NCI-H128 (cell line): Measurements from ENCODE around the gene SPSB1.

Experiments used
- DNase-seq: peaks from one replicate; lab custom pipeline; 2025; ENCODE audit not compliant: unreplicated experiment; lab: John Stamatoyannopoulos, UW

SPSB1 gene

DNA sequence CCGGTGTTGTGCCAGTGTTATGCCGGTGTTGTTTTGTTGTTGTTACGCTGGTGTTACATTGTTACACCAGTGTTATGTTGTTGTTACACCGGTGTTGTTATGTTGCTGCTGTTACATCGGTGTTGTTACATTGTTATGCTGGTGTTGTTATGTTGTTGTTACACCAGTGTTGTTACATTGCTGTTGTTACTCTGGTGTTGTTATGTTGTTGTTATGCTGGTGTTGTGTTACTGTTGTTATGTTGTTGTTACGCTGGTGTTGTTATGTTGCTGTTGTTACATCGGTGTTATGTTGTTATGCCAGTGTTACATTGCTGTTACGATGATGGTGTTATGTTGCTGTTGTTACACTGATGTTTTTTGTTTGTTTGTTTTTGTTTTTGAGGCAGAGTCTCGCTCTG is 34.1 kb upstream of the SPSB1 start:
- no peak for DNase-seq

DNA sequence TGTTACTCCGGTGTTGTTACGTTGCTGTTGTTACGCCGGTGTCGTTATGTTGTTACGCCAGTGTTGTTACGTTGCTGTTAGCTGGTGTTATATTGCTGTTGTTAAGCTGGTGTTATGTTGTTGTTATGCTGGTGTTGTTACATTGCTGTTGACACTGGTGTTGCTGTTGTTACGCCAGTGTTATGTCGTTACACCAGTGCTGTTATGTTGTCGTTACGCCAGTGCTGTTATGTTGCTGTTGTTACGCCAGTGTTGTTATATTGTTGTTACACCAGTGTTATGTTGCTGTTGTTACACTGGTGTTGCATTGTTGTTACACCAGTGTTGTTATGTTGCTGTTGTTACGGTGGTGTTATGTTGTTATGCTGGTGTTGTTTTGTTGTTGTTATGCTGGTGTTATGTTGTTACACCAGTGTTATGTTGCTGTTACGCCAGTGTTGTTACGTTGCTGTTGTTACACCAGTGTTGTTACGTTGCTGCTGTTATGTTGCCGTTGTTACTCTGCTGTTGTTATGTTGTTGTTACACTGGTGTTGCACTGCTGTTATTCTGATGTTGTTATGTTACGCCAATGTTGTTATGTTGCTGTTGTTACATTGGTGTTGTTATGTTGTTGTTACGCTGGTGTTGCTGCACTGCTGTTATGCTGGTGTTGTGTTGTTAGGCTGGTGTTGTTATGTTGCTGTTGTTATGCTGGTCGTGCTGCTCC is 32.5 kb upstream of the SPSB1 start:
- DNase-seq = no peak

DNA sequence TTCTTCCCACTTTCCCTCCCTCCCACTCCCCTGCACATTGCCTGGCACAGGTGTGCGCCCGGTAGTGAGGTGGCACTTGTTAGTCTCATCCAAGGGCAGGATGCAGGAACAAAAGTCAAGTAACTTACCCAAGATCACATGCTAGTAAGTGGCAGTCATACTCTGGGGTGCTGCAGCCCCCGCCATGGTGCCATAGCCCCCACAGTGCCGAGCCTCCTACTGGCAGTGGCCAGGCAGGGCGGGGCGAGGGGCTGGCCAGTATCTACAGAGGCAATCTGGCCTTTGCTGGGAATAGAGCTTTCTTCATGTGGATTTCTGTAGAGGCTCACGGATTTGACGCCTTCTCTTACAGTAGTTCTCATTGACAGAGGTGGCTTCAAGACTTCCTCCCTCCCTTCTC is 31.2 kb upstream of the SPSB1 start:
- no peak for DNase-seq

DNA sequence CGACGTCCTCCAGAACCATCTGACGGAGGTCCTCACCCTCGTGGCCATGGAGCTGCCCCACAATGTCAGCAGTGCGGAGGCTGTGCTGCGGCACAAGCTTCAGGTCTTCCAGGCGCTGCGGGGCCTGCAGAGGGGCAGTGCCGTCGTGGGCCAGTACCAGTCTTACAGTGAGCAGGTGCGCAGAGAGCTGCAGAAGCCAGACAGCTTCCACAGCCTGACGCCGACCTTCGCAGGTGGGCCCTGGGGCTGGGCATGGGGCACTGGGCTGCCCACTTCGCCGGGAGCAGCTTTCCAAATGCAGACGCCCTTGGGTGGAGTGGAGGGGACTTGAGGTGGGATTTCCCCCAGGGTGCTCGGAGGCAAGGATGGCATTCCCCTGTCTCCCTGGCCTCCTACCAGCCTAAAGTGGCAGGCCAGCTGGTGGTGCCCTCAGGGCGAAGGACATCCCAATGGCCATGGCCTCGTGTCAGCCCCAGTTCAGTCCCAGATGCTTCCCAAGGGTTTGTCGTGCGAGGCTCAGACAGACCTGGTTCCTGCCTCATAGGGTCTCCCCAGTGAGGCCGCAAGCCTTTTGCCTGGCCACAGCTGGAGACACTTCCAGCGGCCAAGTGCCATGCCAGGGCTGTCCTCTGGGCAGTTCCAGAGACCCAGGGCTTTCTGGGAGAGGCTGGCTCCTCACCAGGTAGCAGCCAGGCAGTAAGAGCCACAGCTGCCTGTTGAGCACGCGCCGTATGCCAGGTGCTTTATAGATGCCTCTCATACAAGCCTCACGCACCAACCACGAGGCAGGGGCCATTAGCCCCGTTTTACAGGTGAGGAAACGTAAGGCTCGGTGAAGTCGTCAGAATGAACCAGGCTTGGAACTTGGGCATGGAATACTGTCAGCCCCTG is 30.4 kb upstream of the SPSB1 start:
- DNase-seq = no peak

DNA sequence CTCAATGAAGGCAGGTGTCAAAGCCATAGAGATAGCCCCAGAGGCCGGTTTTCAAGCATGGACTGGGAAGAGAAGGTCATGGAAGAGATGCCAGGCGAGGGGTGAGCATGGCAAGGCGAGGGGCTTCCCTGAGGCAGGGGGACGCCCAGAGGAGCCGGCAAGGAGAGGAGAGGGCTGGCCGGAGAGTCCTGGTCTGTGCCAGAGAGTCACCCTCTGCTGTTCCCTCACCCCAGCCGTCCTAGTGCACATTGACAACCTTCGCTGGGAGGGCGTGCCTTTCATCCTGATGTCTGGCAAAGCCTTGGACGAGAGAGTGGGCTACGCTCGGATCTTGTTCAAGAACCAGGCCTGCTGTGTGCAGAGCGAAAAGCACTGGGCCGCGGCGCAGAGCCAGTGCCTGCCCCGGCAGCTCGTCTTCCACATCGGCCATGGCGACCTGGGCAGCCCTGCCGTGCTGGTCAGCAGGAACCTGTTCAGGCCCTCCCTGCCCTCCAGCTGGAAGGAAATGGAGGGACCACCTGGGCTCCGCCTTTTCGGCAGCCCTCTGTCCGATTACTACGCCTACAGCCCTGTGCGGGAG is 29.3 kb upstream of the SPSB1 start:
- DNase-seq = no peak

DNA sequence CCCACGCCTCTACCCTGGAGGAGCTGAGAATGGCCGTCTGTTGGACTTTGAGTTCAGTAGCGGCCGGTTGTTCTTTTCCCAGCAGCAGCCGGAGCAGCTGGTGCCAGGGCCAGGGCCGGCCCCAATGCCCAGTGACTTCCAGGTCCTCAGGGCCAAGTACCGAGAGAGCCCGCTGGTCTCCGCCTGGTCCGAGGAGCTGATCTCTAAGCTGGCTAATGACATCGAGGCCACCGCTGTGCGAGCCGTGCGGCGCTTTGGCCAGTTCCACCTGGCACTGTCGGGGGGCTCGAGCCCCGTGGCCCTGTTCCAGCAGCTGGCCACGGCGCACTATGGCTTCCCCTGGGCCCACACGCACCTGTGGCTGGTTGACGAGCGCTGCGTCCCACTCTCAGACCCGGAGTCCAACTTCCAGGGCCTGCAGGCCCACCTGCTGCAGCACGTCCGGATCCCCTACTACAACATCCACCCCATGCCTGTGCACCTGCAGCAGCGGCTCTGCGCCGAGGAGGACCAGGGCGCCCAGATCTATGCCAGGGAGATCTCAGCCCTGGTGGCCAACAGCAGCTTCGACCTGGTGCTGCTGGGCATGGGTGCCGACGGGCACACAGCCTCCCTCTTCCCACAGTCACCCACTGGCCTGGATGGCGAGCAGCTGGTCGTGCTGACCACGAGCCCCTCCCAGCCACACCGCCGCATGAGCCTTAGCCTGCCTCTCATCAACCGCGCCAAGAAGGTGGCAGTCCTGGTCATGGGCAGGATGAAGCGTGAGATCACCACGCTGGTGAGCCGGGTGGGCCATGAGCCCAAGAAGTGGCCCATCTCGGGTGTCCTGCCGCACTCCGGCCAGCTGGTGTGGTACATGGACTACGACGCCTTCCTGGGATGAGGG is 28.5 kb upstream of the SPSB1 start:
- no peak for DNase-seq

DNA sequence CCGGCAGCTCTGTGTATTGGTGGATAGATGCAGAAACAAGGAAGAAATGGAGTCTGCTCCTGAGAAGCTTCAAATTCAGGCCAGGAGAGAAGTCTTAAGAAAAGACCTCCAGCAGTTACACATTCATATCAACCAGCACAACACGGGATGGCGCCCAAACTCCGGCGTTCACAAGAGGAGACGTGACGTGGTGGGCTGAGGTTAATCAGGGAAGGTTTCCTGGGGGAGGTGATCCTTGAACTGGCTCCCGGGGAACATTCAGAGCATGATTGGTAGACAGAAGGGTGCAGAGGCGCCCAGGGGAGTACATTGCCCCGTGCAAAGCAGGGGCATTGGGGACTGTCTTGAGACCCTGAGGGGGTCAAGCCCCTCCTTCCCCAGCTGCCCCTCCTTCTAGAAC is 27.7 kb upstream of the SPSB1 start:
- no peak for DNase-seq

DNA sequence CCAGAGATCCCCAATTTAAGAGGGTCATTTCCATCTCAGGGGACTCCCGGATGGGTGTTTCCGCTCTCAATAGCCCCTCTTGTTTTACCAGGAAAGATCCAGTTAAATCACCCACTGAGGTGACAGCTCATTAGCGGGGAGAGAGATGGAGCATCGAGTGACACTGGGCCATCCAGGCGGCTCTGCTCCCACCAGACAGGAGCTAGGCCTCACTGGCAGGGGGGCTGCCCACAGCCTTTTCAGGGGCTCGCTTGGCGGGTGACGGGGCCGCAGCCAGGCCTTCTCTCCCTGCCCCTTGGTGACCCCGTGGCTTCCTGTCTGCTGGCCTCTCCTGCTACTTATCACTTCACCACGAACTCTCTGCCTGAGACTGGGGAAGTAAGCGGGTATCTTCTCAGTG is 26.7 kb upstream of the SPSB1 start:
- no peak for DNase-seq

DNA sequence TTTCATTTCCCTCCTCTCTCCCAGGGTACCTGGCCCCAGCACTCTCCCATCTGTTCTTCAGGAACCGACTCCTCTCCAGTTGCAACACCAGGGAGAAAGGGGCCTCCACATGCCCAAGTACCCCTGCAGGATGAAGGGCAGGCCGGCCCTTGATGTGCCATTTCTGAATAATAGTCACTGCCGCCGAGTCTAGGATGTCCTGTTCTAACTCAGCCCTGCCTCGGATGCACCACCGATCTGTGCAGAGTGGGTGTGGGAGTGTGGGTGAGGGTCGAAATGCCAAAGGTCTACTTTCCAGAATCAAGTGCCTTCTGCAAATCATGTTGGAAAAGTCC is 25.4 kb upstream of the SPSB1 start:
- DNase-seq = no peak

DNA sequence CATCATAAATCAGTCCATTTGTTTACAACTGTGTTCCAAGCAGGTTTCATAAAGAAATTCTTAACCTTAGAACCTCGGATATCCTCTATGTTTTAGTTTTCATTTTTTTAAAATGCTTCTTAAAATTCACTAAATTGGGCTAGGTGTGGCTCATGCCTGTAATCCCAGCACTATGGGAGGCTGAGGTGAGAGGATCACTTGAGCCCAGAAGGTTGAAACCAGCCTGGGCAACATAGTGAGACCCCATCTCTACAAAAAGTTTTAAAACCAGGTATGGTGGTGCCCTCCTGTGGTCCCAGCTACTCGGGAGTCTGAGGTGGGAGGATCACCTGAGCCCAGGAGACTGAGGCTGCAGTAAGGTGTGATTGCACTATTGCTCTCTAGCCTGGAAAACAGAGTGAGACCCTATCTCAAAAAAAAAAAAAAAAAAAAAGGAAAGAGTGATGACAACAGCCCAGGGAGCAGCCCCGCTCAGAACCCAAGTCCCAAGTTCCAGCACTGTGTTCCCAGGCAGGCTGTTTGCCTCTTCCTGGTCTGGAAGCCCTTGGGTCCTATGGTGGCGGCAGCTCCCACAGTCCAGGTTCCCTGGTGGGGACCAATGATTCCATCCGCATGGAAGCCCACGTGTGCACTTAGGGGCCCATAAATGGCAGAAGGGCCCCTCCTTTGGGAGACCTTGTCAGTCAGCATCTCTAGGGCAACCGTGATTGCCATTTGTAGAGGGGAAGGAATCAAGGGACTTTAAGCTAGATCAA is 24.7 kb upstream of the SPSB1 start:
- DNase-seq = no peak

DNA sequence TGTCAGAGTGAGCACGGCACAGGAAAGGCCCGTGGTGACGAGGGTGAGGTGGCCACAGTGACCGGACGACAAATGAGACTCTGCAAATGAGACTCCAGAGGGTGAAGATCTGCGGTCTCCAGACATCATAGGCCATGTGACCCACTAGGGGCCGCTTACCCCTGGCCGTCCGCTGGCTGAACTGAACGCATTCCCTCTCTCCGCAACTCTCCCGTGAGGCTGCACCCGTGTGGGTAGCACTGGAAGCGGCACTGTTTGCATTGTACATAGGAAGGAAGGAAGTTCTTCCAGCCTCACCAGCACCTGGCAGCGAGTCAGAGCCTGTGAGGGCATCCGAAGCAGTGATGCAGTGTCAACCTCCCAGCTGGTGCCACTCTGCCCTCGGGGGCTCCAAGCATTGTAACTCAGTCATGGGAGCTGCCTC is 23.6 kb upstream of the SPSB1 start:
- DNase-seq = no peak

DNA sequence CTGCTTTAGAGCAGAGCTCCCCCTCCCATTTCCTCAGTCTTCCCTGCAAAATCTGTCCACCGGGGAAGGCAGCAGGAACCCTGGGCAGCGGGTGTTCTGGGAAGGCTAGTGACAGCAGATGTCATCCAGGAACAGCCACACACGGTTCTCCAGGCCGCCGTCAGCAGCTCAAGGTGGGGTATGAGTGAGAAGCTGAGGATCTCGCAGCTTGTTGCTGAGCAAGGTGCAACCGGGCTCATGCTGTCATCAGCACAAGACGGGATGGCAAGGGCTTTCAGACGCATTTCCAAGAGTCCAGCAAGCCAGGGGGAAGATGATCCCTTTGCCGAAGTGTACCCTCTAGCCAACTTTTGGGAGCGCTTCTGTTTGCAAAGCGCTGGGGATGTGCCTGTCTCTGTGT is 23.0 kb upstream of the SPSB1 start:
- DNase-seq = no peak

DNA sequence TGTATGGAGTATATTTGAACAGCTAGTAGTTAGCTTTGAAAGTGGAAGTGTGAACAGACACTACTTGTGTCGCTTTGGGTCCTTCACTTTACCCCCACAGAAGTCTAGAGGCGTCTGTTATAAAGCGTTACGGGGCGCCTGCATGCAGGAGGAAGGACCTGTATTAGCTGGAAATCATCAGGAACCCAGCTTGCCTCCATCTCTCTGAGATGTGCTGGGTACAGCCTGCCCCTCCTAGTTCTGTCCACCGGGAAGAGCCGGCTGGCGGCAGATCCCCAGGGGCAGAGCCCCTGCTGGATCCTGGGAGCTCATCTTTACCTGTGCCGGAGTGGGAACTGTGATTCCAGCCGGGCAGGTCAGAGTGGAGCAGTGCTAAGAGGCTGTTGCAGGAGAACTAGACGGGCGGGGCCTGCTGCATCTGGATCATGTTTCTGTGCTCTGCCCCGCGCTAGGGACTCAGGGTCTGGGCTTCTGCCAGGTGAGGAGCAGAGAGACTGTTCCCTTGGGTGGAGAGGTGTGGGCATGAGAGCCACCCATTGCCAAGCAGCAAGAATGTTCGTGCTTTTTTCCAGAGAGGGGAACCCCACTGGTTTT is 22.3 kb upstream of the SPSB1 start:
- peak; percentile 70 for DNase-seq

DNA sequence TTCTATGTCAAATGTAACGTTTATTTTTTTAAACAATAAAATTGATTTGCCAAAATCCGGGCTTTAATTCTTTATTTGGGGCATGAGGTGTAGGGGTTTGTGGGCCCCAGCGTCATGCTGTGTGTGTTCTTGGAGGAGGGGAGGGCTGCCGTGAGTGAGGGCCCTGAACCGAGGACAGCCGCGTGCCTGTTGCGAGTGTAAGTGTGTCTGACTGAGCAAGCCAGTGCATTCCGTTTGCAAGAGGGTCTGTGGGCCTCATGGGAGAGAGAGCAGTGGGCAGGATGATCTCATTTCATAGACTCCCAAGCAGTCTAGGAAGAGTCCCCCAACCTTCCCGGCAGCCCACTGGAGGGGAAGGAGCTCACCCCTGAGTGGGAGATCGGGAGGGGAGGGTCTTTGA is 21.4 kb upstream of the SPSB1 start:
- no peak for DNase-seq

DNA sequence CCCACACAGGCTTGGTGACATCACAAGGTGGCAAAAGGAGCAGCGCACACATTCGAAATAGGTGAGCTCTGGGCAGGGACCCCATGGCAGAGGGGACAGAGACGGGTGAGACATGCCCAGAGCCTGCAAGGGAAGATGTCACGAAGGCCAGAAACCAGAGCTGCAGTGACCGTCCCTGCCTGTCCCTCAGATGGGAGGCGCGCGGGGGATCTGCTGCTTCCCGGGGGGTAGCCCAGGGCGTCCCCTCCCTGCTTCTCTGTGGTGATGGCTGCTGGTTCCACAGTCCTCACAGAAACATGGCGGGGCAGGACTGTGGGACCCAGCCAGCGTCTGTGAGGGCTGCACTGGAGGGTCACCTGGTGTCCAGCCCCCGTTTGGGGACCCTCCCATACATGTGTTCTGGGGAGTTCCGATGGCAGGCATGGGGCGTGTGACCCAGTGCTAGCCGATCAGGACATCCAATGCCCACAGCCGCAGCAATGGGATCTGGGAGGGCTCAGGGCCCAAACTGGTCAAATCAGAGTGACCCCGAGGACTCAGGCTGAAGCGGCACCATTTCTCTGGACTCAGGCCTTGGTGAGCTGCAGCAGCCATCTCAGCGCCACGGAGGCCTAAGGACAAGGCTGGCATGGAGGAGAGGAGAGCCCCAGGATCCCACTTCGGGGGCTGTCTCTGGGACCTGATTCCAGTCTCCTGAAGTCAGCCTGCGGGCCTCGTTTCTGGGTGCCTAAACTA is 20.7 kb upstream of the SPSB1 start:
- no peak for DNase-seq

DNA sequence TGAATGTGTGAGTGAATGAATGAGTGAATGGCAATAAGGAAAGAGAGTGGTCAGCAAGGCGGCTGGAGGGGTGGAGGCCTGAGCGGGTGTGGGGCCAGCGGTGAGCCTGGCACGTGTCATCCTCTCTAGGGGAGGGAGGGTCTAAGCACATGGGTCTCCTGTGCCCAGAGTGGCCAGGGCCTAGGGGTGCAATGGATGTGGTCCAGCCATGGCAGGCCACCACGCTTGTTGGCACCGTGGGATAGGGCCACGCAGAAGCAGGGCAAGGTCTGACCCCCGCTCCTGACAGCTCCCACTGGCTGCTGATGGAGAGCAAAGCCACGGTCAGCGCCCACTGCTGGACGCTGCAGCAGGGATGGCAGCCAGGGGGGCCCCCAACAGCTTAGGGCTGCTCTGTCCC is 19.5 kb upstream of the SPSB1 start:
- no peak for DNase-seq

DNA sequence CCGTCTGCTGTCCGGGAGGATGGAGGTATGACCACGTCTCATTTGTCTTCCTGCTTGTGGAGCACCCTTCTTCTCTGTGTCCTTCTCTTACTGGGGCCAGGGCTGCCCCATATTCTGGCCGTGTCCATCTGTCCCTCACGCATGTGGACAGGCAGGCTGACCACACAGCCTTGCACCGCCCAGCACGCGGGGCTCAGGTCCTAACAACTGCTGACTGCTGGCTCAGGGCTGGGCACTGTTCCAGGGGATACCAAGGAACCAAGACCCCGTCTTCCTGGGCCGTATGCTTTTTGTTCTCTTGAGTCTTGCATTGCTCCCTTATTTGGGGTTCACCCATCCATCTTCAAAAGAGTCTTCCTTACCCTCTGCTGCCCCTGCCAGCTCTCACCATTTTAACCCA is 17.5 kb upstream of the SPSB1 start:
- no peak for DNase-seq

DNA sequence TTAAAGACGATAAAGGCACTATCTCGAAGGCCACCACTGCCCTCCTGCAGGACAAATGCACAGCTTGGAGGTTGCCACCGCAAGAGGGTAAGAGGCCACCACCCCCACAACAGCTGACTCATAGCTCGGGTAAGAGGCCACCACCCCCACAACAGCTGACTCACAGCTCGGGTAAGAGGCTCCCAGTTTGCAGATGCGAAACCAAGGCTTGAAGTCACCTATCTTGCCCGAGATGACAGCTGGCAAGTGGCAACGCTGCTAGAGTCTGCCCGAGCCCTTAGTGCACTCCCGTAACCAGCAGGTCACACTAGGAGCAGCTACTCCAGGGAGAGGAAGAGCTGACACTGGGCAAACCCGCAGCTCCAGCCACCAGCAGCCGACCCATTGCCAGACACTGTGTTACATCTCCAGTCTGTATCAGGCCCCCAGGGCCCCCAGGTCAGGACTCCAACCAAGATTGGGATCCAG is 17.1 kb upstream of the SPSB1 start:
- DNase-seq = no peak

DNA sequence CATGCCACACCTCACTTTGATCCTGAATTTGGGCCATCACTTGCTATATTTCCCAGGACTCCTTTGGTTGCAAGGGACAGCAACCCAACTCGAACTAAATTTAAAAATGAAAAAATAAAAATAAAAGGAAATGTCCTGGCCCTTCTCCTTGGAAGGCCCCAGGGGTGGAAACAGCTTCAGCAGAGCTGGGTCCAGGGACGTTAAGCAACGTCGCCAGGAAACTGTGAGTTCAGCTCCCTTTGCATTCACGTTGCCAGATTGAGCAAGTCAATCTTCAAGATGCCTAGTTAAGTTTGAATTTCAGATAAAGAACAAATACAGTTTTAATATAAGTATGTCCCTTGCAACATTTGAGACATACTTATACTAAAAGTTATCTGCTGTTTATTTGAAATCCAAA is 14.6 kb upstream of the SPSB1 start:
- no peak for DNase-seq
